Adrenal gland (tissue), 5 donors: ENCODE measurements around the gene SYNPO2.

Experiments used
- POLR2A ChIP-seq, 2 donors: fragments of 450-650 bp; IDR thresholded peaks; one replicate each; pipeline ENCODE4 v1.6.1; 2017; ENCODE audit warnings: antibody characterized with exemption in 2 of 2, mild to moderate bottlenecking in 2 of 2, moderate library complexity in 1 of 2
- TF ChIP-seq, protein P1 (sequence below), 6 experiments: fragments of 450-650 bp in 4 of 6; fragments of 200-600 bp in 2 of 6; sonication (generic) in 1 of 6; IDR thresholded peaks; 1 replicate in 5 of 6; 2 replicates in 1 of 6; pipeline versions ENCODE4 v1.5.1 to v1.8.0; 2016 to 2021; ENCODE audit warnings: antibody characterized with exemption in 6 of 6, mild to moderate bottlenecking in 2 of 6, moderate library complexity in 1 of 6
- donor health status: DM: no; HTN: no; CAD: no.

DNA sequence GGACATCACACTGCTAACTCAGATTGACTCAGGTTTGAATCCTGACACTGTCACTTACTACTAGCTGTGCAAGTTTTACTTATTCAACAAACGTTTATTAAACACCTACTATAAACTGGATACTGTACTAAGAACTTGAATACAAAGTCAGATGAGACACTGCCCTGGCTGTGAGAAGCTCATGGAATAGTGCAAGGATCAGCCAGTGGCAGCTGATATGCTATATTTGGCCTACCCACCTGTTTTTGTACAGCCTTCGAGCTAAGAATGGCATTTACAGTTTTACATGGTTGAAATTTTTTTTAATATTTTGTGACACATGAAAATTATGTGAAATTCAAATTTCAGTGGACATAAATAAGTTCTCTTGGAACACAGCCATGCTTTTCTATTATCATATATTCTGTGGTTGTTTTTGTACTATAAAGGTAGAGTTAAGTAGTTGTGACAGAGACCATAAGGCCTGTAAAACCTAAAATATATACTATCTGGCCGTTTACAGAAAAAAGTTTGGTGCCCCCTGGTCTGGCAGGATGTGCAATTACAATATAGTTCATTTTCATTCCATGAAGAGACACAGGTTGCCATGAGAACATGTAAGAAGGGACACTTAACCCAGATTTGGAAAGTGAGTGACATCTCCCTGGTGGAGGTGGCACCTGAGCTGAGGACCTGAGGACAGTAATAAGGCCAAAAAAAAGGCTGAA is 49.3 kb upstream of the SYNPO2 start:
- TF ChIP-seq, protein P1, sequence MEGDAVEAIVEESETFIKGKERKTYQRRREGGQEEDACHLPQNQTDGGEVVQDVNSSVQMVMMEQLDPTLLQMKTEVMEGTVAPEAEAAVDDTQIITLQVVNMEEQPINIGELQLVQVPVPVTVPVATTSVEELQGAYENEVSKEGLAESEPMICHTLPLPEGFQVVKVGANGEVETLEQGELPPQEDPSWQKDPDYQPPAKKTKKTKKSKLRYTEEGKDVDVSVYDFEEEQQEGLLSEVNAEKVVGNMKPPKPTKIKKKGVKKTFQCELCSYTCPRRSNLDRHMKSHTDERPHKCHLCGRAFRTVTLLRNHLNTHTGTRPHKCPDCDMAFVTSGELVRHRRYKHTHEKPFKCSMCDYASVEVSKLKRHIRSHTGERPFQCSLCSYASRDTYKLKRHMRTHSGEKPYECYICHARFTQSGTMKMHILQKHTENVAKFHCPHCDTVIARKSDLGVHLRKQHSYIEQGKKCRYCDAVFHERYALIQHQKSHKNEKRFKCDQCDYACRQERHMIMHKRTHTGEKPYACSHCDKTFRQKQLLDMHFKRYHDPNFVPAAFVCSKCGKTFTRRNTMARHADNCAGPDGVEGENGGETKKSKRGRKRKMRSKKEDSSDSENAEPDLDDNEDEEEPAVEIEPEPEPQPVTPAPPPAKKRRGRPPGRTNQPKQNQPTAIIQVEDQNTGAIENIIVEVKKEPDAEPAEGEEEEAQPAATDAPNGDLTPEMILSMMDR (IDR thresholded peaks at IDR 0.05) = no peak
- TF ChIP-seq POLR2A (IDR thresholded peaks at IDR 0.05) = no peak
